OCI-LY7 (cell line): ENCODE data around the gene ABCA7. TPM values are rescaled to one million over a fixed set of nuclear protein-coding genes. Genes with fewer than 3 reads are reported as not detected.

Experiments
- BruUV-seq: library from RNA; stranded (reverse); fragments of 400-500 nt; replicated peaks from 2 replicates; lab custom pipeline; 2021; lab: Mats Ljungman, UMichigan
- CTCF ChIA-PET: fragments of 300-600 bp; sonication (Branson Sonifier 250); formaldehyde crosslinking; loops from one replicate; lab custom pipeline; 2022; ENCODE audit warnings: antibody characterized with exemption; ENCODE audit not compliant: unreplicated experiment; lab: Charles Lee
- POLR2A ChIA-PET: fragments of 300-600 bp; sonication (Branson Sonifier 250); formaldehyde crosslinking; loops from one replicate; lab custom pipeline; 2022; ENCODE audit warnings: antibody characterized with exemption; lab: Charles Lee
- DNase-seq: peaks from one replicate; pipeline ENCODE4 v3.0.0-alpha.2; 2015; ENCODE audit warnings: low spot score
- H2AFZ ChIP-seq: fragments of 200-600 bp; sonication (generic), shearing (Covaris generic); 2 replicates; pipeline ENCODE4 v1.6.1; 2014; ENCODE audit warnings: mild to moderate bottlenecking, antibody characterized with exemption, low read length, moderate library complexity
- H3K27ac ChIP-seq: fragments of 200-600 bp; sonication (generic); 2 replicates; pipeline ENCODE4 v1.5.1; 2014; ENCODE audit warnings: mixed run types, low read depth, mild to moderate bottlenecking, moderate library complexity, low read length, inconsistent platforms; ENCODE audit not compliant: poor library complexity, severe bottlenecking
- H3K36me3 ChIP-seq: fragments of 200-600 bp; sonication (generic); 2 replicates; pipeline ENCODE4 v1.6.1; 2014; ENCODE audit warnings: mild to moderate bottlenecking, antibody characterized with exemption, low read length, moderate library complexity, mixed read lengths; ENCODE audit not compliant: insufficient read depth
- H3K4me1 ChIP-seq: fragments of 200-600 bp; sonication (generic); 2 replicates; pipeline ENCODE4 v1.5.1; 2014; ENCODE audit warnings: mild to moderate bottlenecking, low read length; ENCODE audit not compliant: insufficient read depth, poor library complexity, severe bottlenecking
- H3K4me2 ChIP-seq: fragments of 200-600 bp; sonication (generic); 2 replicates; pipeline ENCODE4 v1.6.1; 2014; ENCODE audit warnings: mild to moderate bottlenecking, low read length
- H3K4me3 ChIP-seq: fragments of 200-600 bp; sonication (generic); 2 replicates; pipeline ENCODE4 v1.5.1; 2014; ENCODE audit warnings: mild to moderate bottlenecking, low read depth, low read length; ENCODE audit not compliant: poor library complexity, severe bottlenecking
- H3K79me2 ChIP-seq: fragments of 200-600 bp; sonication (generic); 2 replicates; pipeline ENCODE4 v1.6.1; 2016; ENCODE audit warnings: low read depth, mild to moderate bottlenecking, low read length, moderate library complexity, mixed read lengths; ENCODE audit not compliant: insufficient read depth
- H3K9me2 ChIP-seq: fragments of 200-600 bp; sonication (generic); 2 replicates; pipeline ENCODE4 v1.6.1; 2016; ENCODE audit warnings: mild to moderate bottlenecking, low read length, mixed read lengths; ENCODE audit not compliant: insufficient read depth
- H3K9me3 ChIP-seq: fragments of 200-600 bp; sonication (generic); 2 replicates; pipeline ENCODE4 v1.6.1; 2014; ENCODE audit warnings: mild to moderate bottlenecking, mixed run types, low read length, mixed read lengths
- H4K20me1 ChIP-seq: fragments of 200-600 bp; sonication (generic); 2 replicates; pipeline ENCODE4 v1.6.1; 2014; ENCODE audit warnings: mild to moderate bottlenecking, antibody characterized with exemption, low read length, moderate library complexity, mixed read lengths; ENCODE audit not compliant: insufficient read depth
- CTCF ChIP-seq: fragments of 200-600 bp; sonication (generic); conservative IDR thresholded peaks from 2 replicates; pipeline ENCODE4 v1.5.1; 2014; ENCODE audit warnings: mild to moderate bottlenecking, antibody characterized with exemption, low read length, moderate library complexity, mixed read lengths
- EZH2phosphoT487 ChIP-seq: fragments of 200-600 bp; sonication (generic); IDR thresholded peaks from 2 replicates; pipeline ENCODE4 v1.6.1; 2018; ENCODE audit warnings: low read depth, borderline replicate concordance, mild to moderate bottlenecking, mixed run types, antibody characterized with exemption, low read length, moderate library complexity, mixed read lengths
- intact Hi-C: fragments of 100-400 bp; cut with micrococcal nuclease; formaldehyde crosslinking; loops from one replicate; pipeline ENCODE4 v1.10.0; 2022; ENCODE audit not compliant: unreplicated experiment
- total RNA-seq, 2 experiments: library from RNA; depleted of rRNA in 1 of 2; stranded (reverse); fragments of >200 nt in 1 of 2; shearing (Covaris generic) in 1 of 2; gene quantifications; 2 replicates each; pipeline ENCODE4 v1.2.3, GENCODE V29; 2014 to 2022

ABCA7 gene
- total RNA-seq, 2 experiments from 2014 or later: 43.3 to 66.6 TPM

DNA sequence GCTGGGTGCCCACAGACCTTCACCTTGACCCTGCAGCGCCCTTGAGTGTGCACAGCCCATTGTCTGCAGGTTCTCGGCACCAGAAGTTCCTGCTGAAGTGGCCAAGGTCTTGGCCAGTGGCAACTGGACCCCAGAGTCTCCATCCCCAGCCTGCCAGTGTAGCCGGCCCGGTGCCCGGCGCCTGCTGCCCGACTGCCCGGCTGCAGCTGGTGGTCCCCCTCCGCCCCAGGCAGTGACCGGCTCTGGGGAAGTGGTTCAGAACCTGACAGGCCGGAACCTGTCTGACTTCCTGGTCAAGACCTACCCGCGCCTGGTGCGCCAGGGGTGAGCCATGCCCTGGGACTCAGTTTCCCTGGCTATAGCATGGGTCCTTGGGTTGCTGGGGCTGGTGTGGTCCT lies 15.1 kb downstream of the ABCA7 start:
- TF ChIP-seq CTCF (no peak), EZH2phosphoT487 (no peak)
- no peak overlapping the region for H3K4me2 ChIP-seq
- ChIA-PET CTCF (no interaction called here), POLR2A (no interaction called here)
- H3K4me1 ChIP-seq: peaks cover 21% of the 10 kb centered on the region
- no peaks in the 10 kb centered on the region for H4K20me1 ChIP-seq
- intact Hi-C loops: loop anchor here (5.0 kb wide), 1 partner anchor 137 kb away; no protein-coding TSS in a partner anchor
- H3K27ac ChIP-seq: no peak overlapping the region
- no peaks in the 10 kb centered on the region for H3K9me2 ChIP-seq
- no peak overlapping the region for H2AFZ ChIP-seq
- no peak overlapping the region for H3K4me3 ChIP-seq
- H3K36me3 ChIP-seq: peaks cover 18% of the 10 kb centered on the region; the same call in 1 of the 2 replicates
- no TSS peak for BruUV-seq
- DNase-seq: no peak
- no peaks in the 10 kb centered on the region for H3K9me3 ChIP-seq
- no peaks in the 10 kb centered on the region for H3K79me2 ChIP-seq

DNA sequence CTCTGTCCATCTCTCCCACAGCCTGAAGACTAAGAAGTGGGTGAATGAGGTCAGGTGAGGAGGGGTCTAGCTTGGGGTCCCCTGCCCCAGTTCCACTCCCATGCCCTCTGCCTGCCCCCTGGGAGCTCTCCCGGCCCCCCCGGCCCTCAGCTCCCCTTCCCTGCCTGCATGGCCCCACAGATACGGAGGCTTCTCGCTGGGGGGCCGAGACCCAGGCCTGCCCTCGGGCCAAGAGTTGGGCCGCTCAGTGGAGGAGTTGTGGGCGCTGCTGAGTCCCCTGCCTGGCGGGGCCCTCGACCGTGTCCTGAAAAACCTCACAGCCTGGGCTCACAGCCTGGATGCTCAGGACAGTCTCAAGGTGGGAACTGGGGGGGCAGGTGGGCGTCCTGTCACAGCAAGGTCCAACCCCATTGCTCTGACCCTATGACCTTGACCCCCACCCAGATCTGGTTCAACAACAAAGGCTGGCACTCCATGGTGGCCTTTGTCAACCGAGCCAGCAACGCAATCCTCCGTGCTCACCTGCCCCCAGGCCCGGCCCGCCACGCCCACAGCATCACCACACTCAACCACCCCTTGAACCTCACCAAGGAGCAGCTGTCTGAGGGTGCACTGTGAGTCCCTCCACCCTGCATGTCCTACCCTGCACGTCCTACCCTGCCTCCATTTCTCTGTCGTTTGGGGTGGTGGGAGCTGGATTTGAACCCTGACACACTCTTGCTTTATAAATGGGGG lies 16.1 kb downstream of the ABCA7 start:
- H2AFZ ChIP-seq: no peak overlapping the region
- H3K4me1 ChIP-seq: peaks cover 21% of the 10 kb centered on the region
- peaks cover 18% of the 10 kb centered on the region; the same call in 1 of the 2 replicates for H3K36me3 ChIP-seq
- no peak for TF ChIP-seq EZH2phosphoT487
- no peak for TF ChIP-seq CTCF
- intact Hi-C loops: loop anchor here (5.0 kb wide), 1 partner anchor 136 kb away; no protein-coding TSS in a partner anchor
- ChIA-PET CTCF (no interaction called here), POLR2A (no interaction called here)
- no peak for DNase-seq
- H3K79me2 ChIP-seq: no peaks in the 10 kb centered on the region
- H4K20me1 ChIP-seq: no peaks in the 10 kb centered on the region
- H3K9me2 ChIP-seq: no peaks in the 10 kb centered on the region
- H3K4me3 ChIP-seq: no peak overlapping the region
- no peak overlapping the region for H3K4me2 ChIP-seq
- no TSS peak for BruUV-seq
- no peaks in the 10 kb centered on the region for H3K9me3 ChIP-seq
- no peak overlapping the region for H3K27ac ChIP-seq
